ENCODE data around the gene CDC42EP3.

- TF ChIP-seq USF2 (CRISPR knock-in tag; IDR thresholded peaks at IDR 0.05) (no peak), SP1 (CRISPR knock-in tag; conservative IDR thresholded peaks at IDR 0.05) (no peak), CTCF (IDR thresholded peaks at IDR 0.05) (no peak), MAX (CRISPR knock-in tag; IDR thresholded peaks at IDR 0.05) (no peak), TEAD4 (CRISPR knock-in tag; IDR thresholded peaks at IDR 0.05) (no peak), KAT7 (CRISPR knock-in tag; IDR thresholded peaks at IDR 0.05; ENCODE audit: borderline replicate concordance) (no peak), NR3C1 (CRISPR knock-in tag; conservative IDR thresholded peaks at IDR 0.05; ENCODE audit: low read depth) (no peak), ZNF138 (CRISPR knock-in tag; conservative IDR thresholded peaks at IDR 0.05) (no peak), FOXP1 (CRISPR knock-in tag; IDR thresholded peaks at IDR 0.05; ENCODE audit: borderline replicate concordance) (no peak), FOXP4 (CRISPR knock-in tag; IDR thresholded peaks at IDR 0.05) (no peak)
These were observed 17.0 kb downstream of the CDC42EP3 start for GRCh38 chr2:37654419-37654818.
